ENCODE results near the gene FAM25G.
"Not testable (repeated sequence)": the region's sequence is repeated elsewhere in the genome, so short reads cannot be mapped to it uniquely, and the experiment has no call there.

Gene FAM25G

DNA sequence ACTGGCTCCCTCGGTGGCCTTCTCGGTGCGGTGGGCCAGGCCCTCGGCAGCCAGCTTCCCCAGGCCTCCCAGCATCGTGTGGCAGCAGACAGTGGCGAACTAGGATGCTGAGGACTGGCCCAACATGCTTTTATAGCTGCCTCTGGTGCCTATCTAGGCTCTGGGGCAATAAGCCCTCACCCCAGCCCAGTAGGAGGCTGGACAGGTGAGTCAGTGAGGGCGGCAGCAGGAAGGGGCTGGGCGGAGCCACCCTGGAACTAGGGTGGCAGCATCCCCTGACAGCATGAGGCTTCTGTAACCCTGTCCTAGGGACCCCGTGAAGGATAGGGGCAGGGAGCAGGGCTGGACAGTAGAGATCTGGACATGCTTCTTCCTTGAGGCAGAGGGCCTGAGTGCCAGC, at the start of gene FAM25G:
TSS of gene FAM25G (minus strand) at position 101 of the 400 bp plus-strand sequence. CDS start at position 75, 26 bp downstream.
- DNase-seq: not testable (repeated sequence)

DNA sequence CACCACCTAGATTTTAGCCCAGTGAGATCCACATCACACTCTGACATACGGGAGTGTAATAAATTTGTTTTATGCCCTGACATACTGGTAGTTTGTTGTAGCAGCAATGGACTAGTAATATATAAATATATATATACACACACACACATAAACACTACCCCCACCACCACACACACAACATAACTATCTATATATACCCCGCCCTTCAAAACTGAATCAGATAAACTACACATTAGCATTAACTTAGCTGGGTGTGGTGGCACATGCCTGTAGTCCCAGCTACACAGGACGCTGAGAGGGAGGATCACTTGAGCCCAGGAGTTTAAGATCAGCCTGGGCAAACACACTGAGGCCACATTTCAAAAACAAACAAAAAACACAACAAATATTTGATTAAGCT, 44.9 kb upstream of the FAM25G start:
- peak; percentile 50 for DNase-seq

DNA sequence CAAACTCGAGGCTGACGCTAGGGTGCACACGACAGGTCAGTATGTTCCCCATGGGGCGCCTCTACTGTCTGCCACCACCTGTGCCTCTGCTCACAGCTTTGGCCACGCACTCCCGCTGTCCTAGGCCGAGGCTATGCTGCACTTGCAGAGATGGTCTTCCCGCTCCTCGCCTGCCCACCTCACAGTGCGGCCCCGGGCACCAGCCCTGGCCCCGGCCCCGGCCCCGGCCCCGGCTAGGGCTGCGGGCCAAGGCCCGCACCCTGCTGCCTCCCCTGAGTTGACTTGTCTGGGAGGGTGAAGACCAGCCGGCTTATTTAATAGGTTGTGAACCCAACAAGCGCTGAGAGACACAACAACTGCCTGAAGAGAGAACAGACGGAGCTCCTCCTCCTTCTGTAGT, 32.0 kb upstream of the FAM25G start, which contains the start of gene AGAP9:
TSS of gene AGAP9 (minus strand) at position 164 of the 400 bp plus-strand sequence. CDS start at position 52, 112 bp downstream.
- not testable (repeated sequence) for DNase-seq

DNA sequence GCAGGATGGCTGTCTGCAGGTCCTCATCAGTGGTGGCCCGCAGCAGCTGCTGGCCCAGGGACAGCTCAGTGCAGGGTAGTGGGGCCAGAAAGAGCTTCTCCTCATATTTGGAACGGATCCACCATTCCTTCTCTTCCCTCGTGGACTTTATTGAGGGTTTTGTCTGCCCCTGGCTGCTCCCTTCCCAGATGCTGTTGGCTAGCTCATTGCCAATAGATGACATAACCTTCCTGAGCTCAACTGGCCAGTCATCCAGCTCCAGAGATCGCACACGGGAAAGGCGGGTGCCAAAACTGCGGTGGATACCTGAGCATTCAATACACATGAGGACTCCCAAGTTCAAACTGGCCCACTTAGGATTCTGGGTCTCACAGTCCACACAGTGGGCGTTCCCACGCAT, 10.8 kb upstream of the FAM25G start:
- not testable (repeated sequence) for DNase-seq

DNA sequence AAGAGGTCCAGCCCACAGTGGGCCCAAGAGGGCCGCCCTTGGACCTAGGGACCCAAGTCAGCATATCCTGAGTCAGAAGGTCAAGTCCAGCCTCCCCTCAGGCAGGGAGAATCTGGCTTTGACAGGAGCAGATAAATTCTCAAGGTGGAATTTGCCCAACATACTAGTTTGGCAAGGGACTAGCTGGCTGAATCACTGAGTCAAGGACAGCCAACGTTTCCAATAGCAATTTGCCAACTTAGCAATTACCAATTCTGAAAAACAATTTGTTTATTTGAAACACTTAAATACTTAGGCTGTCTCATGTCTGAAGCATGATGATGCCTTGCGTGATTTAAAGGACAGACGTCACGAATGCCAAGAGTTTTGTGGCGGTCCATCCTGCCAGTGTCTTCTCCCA, 2.7 kb upstream of the FAM25G start:
- not testable (repeated sequence) for DNase-seq

DNA sequence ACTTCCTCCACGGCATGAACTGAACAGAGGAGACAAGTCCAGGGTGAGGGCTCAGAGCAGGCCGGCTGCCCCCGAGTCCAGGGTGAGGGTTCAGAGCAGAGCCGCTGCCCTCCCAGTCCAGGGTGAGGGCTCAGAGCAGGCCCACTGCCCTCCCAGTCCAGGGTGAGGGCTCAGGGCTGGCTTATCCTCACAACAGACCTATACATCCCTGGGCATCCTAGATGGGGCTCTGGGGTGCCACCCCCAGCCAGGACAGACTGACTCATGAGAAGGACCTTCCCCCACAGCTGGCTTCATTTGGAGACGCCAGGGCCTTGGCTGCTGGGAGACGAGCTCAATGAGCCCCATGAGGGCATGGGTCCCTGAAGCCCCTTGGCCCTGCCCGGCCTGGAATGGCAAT, 1.9 kb downstream of the FAM25G start:
- DNase-seq: not testable (repeated sequence)

DNA sequence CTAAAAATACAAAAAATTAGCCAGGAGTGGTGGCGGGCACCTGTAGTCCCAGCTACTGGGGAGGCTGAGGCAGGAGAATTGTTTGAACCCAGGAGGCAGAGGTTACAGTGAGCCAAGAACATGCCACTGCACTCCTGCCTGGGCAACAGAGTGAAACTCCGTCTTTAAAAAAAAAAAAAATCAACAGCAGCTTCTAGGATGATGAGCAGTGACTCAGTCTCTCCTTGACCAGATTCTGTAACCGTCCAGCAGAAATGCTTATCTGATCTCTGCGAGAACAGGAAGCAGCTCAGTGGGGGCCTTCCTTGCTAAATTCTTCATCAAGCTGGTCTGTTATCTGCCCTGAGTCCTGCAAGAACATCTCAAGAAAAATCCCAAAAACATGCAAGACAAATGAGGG, 5.6 kb downstream of the FAM25G start:
- peak; percentile 33 for DNase-seq

DNA sequence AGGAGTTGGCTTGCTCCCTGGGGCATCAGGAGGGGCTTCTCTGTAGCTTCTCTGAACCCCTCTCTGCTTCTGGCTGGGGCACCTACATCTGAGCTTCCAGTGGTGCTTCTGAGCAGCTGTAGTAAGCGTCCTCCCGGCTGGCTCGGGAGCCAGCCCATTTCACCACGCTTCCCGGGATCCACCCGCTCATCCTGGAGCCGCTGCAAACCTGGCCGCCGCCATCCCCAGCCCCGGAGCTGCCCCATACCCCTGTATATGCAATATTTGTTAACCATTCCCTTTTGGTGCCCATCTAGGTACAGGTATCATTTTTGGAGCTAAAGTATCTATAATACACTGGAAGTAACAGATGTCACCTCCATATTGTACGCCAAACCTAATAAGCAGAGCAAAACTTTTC, 6.7 kb downstream of the FAM25G start:
- DNase-seq: not testable (repeated sequence)

DNA sequence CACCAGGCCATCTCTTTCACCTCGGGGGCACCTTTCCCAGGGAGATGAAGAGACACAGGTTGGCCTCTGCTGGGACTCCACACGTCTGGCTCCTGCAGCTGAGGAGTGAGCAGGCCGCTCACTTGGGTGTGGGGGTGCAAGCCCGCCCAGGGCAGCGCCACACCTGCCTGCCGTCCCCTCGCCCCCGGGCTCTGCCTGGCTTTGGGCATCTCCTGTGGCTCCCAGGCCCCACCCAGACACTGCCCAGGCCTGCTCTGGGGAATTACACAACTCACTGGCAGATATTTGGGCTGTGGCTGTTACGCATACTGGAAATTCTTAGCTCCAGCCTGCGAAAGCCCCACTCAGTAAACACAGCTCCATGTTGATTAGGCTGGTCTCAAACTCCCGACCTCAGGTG, 7.6 kb downstream of the FAM25G start, which contains the start of gene ANXA8:
TSS of gene ANXA8 (minus strand) at position 193 of the 400 bp plus-strand sequence. CDS start at position 11, 182 bp downstream.
- not testable (repeated sequence) for DNase-seq

DNA sequence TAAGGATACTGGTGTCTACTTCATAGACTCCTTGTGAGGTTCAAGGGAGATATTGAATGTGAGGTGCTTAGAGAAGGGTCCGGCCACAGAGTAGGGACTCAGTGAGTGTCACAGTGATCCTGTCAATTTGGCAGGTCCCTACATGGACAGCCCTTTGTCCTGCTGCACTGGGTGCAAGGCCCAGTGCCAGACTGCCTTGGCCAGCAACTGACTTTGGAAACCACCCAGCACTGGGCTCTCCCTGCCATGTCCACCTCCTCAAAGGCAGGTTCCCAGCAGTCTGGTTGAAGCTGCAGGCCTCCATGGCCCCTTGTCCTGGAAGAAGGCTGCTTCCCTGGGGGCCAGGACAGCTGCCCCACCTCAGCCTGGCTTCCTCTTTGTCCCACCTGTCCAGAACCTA, 9.1 kb downstream of the FAM25G start:
- DNase-seq: not testable (repeated sequence)

DNA sequence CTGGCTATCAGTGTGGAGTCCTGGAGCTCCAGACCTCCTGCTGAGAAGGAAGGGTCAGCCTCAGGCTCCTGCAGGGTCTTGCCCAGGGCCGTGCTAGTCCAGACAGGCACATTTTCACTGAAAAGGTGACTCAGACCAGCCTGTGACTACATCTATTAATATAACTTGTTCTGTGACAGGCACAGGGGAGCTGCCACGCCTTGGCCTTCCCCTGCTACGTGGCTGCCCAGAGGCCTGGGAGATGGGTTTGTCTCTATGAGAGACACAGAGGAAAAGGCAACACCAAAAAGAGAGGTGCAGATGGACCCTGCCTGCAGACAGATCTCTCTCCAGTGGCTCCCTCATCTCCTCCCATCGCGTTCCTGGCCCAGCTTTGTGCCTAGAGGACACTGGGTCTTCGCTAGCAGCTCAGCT, 9.7 kb downstream of the FAM25G start:
- DNase-seq: not testable (repeated sequence)

DNA sequence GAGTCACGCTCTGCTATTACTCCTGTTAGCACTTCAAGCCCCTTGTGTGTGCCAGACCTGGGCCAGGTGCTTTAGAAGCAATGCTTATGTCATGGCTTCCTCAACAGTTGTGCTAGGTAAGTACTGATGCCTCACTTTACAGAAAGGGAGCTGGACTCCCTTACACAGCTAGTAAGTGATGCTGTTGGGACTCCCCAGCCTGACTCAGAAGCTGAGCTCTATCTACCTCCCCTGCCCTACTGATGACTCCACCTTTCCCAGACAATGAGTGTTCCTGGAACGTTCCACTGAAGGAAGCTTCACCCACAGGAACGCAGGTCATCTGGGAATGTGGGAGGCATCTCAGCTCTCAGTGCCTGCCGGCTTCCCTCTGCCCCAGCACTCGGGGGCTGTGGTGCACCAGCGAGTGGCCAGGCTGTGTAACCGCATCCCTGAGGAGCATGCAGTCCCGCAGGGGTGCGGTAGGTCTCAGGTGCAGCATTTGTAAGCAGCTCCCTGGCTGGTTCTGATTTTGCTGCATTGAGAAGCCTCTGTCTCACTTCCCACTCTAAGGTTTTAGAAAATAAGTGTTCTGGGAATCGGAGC, 10.2 kb downstream of the FAM25G start:
- not testable (repeated sequence) for DNase-seq

DNA sequence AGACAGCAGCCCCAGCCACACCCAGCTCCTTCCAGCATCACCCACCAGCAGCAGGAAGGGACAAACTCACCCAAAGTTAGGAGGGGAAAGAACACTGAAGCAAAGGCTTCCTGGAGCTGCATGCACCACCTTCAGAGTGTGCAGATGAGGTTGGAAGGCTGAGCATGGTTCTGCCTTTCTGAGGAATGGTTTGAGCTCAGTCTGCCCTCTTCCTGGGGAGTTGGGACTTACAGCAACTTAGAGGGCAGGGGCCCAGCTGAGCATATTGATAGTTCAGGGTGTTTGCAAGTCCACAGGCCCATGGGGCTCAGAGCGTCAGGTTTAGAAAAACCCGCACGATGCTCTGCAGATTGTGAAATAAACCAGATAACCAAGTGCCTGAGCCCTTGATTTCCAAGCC, 11.4 kb downstream of the FAM25G start:
- DNase-seq: not testable (repeated sequence)

DNA sequence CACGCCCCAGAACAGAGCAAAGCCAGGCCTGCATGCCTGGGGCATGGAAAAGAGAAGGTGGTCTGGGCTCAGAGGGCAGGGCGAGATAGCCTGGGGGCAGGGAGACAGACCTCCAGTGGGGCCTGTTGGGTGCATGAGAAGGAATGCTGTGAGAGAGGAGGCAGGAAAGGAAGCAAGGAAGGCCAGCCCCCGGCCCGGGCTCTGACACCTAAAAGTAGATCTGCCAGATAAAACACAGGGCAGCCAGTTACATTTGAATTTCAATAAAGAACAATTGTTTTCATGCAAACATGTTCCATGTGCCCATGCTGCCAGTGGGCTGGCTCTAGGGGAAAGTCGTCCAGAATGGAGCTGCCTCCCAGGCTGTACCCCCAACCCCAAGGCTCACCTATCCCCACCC, 13.4 kb downstream of the FAM25G start:
- not testable (repeated sequence) for DNase-seq

DNA sequence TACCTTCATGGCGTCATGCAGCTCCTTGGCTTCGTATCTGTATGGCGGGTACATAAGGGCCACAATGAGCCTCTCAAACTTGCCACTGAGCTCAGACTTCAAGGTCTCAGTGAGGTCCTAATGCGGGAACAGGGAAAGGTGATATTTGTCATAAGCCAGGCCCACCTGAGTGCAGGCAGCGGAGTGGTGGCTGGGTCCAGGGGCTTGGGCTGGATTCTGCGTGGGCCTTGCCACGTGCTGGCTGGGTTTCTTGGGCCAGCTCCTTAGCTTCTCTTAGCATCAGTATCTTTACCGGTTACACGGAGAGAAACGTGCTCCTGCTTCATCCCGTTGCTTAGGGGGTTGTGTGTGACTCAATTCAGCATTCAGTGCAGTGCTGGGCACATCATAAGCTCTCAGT, 14.4 kb downstream of the FAM25G start:
- DNase-seq: not testable (repeated sequence)

DNA sequence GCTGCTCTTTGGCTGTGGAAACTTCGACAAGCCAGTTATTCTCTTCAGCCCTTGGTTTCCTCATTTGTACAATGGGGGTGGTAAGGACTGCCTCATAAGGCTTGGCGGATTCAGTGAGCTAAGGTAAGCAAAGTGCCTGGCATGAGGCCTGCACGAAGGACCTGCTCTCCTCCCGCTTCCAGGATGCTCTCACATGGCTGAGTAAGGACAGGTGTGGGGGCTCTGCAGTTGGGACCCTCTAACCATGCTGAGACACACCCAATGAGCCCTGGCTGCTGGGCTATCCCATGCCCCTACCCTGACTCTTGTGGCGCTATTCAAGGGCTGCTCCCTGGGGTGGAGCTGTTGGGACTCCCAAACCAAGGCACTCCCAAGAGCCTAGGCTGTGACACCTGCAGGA, 16.4 kb downstream of the FAM25G start:
- DNase-seq: not testable (repeated sequence)

DNA sequence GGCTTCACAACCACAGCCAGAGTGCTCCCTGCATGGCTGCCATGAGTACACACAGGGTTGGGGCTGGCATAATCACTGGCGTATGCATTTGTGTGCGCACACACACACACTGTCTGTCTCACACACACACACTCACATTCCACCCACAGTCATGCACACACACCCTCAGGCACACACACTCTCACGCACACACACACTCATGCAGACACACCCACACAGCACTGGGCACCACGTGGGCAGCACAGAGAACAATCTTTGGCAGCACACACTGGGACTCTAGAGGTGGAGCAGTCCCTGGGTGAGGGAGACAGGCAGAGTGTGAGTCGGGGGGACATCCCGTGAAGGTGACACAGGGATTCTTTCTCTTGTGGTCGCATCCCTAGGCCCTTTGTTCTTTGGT, 18.0 kb downstream of the FAM25G start:
- DNase-seq: not testable (repeated sequence)

DNA sequence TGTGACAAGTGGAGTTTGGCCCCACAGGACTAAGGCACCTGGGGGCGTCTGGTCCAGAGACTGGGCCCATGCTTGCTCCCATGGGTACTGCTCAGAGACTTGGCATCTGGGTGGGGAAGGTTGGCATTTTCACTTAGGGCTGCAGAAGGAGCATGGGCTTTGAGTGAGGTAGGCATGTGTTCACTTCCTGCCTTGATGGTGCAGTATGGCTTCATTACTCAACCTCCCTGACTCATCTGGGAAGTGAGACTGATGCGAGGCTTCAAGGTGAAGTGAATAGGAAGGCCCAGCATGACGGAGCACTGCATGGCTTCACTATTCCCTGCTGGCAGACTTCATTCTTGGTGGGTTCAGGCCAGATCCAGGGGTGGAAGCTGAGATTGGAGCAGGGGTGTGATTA, 18.9 kb downstream of the FAM25G start:
- DNase-seq: not testable (repeated sequence)

DNA sequence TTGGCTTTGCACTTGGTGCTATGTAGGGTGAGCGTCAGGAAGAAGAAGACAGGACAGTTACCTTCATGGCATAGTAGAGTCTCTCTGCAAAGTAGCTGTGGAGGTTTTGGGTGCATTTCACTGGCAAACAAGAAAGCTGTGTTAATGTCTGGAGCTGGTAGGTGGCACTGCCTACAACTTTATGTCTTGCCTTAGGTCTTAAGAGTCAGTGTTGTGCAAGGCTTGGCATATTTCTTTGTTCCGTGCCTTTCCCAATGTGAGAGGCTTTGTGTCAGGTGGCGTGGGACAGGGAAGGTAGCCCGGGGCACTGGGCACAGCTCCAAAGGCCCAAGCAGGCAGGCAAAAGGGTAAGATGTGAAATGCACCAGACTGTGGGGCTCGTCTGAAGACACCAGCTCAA, 19.4 kb downstream of the FAM25G start:
- DNase-seq: not testable (repeated sequence)

DNA sequence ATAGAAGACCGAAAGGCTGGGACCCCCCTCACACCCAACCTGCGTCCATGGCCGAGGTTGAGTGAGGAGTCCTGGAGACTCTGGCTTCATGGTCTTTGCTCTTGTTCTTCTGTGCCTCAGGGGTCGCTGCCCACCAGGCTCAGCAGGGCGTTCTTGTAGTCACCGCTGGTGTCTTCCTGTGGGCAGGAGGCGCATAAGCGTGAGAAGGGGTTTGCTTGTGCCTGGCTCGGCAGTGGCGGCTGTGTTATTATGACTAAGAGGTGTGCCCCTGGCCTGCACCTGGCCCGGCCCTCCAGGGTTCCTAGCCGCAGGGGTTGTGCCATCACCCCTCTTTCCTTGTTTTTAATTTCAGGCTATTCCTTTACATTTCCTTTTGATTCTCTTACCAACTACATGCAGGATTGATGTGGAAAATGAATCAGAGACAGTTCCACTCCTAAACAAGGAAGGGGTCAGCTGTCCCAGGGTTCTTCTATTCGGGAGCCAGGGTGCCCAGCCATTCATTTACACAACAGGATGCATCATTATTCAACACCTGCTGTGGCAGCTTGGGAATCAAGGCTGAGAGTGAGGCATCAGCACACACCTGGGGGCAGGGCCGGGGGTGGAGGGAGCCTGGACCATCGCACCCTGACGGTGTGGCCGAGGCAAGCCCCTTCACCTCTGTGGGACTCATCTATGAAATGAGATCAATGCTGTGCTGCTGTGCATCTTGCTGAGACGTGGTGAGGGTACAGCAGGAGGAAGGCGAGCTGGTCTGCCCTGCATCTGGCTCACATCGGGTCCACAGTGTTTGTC, 22.6 kb downstream of the FAM25G start:
- DNase-seq: not testable (repeated sequence)

DNA sequence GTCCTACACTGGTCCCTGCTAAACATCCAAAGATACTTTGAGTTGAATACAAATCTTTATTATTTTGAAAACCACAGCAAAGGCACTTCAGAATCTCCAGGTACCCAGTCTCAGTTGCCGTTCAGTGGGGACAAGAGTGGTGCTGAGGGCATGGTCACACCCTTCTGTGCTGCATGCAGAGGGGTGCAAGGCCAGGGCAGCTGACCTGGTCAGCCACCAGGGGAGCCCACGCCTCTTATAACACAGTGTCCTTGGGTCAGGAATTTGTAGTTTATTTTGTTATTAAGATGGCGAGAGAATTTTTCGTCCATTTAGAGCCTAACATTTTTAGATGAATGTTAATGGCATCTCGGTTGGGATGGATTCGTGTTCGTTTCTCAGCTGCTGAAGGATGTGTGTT, 23.5 kb downstream of the FAM25G start:
- not testable (repeated sequence) for DNase-seq

DNA sequence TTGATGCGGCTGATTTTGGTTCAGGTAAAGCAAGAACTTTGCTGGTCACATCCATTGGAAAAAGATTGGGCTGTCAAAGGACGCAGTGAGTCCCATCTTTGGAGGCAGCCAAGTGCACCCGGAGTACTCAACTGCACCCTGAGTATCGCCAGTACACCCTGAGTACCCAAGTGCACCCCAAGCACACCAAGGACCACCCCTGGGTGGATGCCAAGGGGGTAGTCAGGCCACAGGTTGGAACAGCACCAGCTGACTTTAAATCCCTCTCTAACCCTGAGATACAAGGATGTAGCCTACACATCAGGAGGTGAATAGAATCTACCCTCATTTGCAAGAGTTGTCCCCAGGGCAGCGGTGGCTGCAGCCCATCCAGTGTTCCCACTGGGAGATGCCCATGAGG, 24.0 kb downstream of the FAM25G start:
- not testable (repeated sequence) for DNase-seq

DNA sequence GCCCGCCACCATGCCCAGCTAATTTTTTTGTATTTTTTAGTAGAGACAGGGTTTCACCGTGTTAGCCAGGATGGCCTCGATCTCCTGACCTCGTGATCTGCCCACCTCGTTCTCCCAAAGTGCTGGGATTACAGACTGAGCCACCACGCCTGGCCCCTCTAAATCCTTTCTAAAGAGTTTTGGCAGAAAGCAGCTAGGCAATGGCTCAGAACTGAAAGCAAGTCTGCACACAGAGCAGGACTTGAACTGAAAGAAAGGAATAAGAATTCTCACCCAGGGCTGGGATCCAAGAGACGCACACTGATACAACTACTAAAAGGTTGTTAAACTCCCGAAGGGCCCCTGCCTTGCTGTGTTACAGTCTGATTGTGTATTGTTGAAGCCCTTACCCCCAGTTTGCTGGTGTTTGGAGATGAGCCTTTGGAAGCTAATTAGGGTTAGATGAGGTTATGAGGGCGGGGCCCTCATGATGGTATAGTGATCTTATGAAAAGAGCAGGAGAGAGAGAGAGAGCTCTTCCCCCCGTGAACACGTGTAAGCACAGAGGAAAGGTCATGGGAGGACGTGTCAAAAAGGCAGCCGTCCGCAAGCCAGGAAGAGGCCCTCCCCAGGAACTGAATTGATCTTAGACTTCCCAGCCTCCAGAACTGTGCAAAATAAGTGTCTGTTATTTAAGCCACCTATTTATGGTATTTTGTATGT, 26.1 kb downstream of the FAM25G start:
- not testable (repeated sequence) for DNase-seq

Data from hematopoietic multipotent progenitor cell treated with erythropoietin and hydrocortisone succinate and interleukin-3 and kit ligand, for 6 days (in vitro differentiated cells).